Liver (tissue), 3 donors: ENCODE measurements around the gene SEMA3E.

Experiments used
- ATF3 ChIP-seq: IDR thresholded peaks from 2 replicates; pipeline ENCODE4 v1.6.1; 2016; ENCODE audit warnings: antibody characterized with exemption
- EGR1 ChIP-seq, 2 donors: IDR thresholded peaks; 2 replicates each; pipeline ENCODE4 v1.6.1; 2016 to 2018; ENCODE audit warnings: antibody characterized with exemption in 2 of 2, low read depth in 2 of 2
- FOXA2 ChIP-seq: IDR thresholded peaks from 2 replicates; pipeline ENCODE4 v1.6.1; 2016; ENCODE audit warnings: antibody characterized with exemption
- GABPA ChIP-seq, 2 donors: IDR thresholded peaks in 1 of 2; conservative IDR thresholded peaks in 1 of 2; 2 replicates each; pipeline ENCODE4 v1.6.1; 2016; ENCODE audit warnings: antibody characterized with exemption in 2 of 2, mild to moderate bottlenecking in 1 of 2, moderate library complexity in 1 of 2
- JUND ChIP-seq, 2 donors: IDR thresholded peaks; 2 replicates each; pipeline ENCODE4 v1.6.1; 2016; ENCODE audit warnings: antibody characterized with exemption in 2 of 2
- RAD21 ChIP-seq, 2 donors: IDR thresholded peaks; 2 replicates each; pipeline ENCODE4 v1.6.1; 2016; ENCODE audit warnings: antibody characterized with exemption in 2 of 2, mild to moderate bottlenecking in 2 of 2
- RXRA ChIP-seq, 2 donors: IDR thresholded peaks; 2 replicates each; pipeline ENCODE4 v1.6.1; 2017 to 2018; ENCODE audit warnings: antibody characterized with exemption in 2 of 2, mild to moderate bottlenecking in 1 of 2
- SP1 ChIP-seq: IDR thresholded peaks from 2 replicates; pipeline ENCODE4 v1.6.1; 2018; ENCODE audit warnings: antibody characterized with exemption, mild to moderate bottlenecking
- TAF1 ChIP-seq: conservative IDR thresholded peaks from 2 replicates; pipeline ENCODE4 v1.6.1; 2016; ENCODE audit warnings: antibody characterized with exemption, mild to moderate bottlenecking
- TF ChIP-seq, protein P1 (sequence below): fragments of 150-350 bp; IDR thresholded peaks from 2 replicates; pipeline ENCODE4 v1.5.1; 2017; ENCODE audit warnings: improper control_type of control experiment, low read depth, low read length; ENCODE audit not compliant: missing input control
- TF ChIP-seq, protein P2 (sequence below): IDR thresholded peaks from 2 replicates; pipeline ENCODE4 v1.6.1; 2016; ENCODE audit warnings: antibody characterized with exemption, mild to moderate bottlenecking
- TF ChIP-seq, protein P3 (sequence below): IDR thresholded peaks from 2 replicates; pipeline ENCODE4 v1.6.1; 2016; ENCODE audit warnings: antibody characterized with exemption
- TF ChIP-seq, protein P4 (sequence below): IDR thresholded peaks from 2 replicates; pipeline ENCODE4 v1.6.1; 2016; ENCODE audit warnings: antibody characterized with exemption
- donor health status: healthy.
- donor health status: healthy.

DNA sequence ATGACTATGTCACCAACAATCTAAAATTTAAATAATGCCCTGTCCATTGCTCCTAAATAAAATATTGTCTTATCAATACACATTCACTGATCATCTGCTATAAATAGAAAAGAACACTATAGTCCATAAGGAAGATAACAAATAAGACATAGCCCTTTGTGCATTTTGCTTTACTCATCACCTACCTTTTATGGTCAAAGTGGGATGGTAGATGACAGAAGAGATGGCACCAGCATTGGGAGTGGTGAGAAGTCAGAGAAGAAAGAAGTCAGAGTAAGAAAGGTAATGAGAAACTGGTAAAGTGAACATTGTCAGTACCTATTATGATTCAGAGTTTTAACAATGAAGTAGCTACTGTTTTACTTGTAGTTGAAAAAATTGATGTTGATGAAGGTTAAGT lies 31.1 kb downstream of the SEMA3E start:
- TF ChIP-seq, protein P1, sequence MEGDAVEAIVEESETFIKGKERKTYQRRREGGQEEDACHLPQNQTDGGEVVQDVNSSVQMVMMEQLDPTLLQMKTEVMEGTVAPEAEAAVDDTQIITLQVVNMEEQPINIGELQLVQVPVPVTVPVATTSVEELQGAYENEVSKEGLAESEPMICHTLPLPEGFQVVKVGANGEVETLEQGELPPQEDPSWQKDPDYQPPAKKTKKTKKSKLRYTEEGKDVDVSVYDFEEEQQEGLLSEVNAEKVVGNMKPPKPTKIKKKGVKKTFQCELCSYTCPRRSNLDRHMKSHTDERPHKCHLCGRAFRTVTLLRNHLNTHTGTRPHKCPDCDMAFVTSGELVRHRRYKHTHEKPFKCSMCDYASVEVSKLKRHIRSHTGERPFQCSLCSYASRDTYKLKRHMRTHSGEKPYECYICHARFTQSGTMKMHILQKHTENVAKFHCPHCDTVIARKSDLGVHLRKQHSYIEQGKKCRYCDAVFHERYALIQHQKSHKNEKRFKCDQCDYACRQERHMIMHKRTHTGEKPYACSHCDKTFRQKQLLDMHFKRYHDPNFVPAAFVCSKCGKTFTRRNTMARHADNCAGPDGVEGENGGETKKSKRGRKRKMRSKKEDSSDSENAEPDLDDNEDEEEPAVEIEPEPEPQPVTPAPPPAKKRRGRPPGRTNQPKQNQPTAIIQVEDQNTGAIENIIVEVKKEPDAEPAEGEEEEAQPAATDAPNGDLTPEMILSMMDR: no peak
- TF ChIP-seq TAF1 (no peak), GABPA (IDR thresholded peaks at IDR 0.05 in 1 of 2, conservative IDR thresholded peaks at IDR 0.05 in 1 of 2) (no peak), FOXA2 (no peak), ATF3 (no peak), EGR1 (IDR thresholded peaks at IDR 0.05; ENCODE audit: low read depth in 2 of 2) (no peak), RAD21 (IDR thresholded peaks at IDR 0.05) (no peak), JUND (IDR thresholded peaks at IDR 0.05) (no peak), RXRA (IDR thresholded peaks at IDR 0.05) (no peak), SP1 (no peak)
- TF ChIP-seq, protein P2, sequence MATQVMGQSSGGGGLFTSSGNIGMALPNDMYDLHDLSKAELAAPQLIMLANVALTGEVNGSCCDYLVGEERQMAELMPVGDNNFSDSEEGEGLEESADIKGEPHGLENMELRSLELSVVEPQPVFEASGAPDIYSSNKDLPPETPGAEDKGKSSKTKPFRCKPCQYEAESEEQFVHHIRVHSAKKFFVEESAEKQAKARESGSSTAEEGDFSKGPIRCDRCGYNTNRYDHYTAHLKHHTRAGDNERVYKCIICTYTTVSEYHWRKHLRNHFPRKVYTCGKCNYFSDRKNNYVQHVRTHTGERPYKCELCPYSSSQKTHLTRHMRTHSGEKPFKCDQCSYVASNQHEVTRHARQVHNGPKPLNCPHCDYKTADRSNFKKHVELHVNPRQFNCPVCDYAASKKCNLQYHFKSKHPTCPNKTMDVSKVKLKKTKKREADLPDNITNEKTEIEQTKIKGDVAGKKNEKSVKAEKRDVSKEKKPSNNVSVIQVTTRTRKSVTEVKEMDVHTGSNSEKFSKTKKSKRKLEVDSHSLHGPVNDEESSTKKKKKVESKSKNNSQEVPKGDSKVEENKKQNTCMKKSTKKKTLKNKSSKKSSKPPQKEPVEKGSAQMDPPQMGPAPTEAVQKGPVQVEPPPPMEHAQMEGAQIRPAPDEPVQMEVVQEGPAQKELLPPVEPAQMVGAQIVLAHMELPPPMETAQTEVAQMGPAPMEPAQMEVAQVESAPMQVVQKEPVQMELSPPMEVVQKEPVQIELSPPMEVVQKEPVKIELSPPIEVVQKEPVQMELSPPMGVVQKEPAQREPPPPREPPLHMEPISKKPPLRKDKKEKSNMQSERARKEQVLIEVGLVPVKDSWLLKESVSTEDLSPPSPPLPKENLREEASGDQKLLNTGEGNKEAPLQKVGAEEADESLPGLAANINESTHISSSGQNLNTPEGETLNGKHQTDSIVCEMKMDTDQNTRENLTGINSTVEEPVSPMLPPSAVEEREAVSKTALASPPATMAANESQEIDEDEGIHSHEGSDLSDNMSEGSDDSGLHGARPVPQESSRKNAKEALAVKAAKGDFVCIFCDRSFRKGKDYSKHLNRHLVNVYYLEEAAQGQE: no peak
- TF ChIP-seq, protein P3, sequence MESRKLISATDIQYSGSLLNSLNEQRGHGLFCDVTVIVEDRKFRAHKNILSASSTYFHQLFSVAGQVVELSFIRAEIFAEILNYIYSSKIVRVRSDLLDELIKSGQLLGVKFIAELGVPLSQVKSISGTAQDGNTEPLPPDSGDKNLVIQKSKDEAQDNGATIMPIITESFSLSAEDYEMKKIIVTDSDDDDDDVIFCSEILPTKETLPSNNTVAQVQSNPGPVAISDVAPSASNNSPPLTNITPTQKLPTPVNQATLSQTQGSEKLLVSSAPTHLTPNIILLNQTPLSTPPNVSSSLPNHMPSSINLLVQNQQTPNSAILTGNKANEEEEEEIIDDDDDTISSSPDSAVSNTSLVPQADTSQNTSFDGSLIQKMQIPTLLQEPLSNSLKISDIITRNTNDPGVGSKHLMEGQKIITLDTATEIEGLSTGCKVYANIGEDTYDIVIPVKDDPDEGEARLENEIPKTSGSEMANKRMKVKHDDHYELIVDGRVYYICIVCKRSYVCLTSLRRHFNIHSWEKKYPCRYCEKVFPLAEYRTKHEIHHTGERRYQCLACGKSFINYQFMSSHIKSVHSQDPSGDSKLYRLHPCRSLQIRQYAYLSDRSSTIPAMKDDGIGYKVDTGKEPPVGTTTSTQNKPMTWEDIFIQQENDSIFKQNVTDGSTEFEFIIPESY: no peak
- TF ChIP-seq, protein P4, sequence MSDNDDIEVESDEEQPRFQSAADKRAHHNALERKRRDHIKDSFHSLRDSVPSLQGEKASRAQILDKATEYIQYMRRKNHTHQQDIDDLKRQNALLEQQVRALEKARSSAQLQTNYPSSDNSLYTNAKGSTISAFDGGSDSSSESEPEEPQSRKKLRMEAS: no peak
